Measurements from ENCODE around the gene RBM39. TPM values are rescaled to one million over a fixed set of nuclear protein-coding genes. Genes with fewer than 3 reads are reported as not detected.

Gene RBM39
- total and polyA plus RNA-seq, 2 of the 13 experiments (the other 11 are each of a cell fraction or from before 2014, with no cell fraction given) = 788 to 920 TPM

DNA sequence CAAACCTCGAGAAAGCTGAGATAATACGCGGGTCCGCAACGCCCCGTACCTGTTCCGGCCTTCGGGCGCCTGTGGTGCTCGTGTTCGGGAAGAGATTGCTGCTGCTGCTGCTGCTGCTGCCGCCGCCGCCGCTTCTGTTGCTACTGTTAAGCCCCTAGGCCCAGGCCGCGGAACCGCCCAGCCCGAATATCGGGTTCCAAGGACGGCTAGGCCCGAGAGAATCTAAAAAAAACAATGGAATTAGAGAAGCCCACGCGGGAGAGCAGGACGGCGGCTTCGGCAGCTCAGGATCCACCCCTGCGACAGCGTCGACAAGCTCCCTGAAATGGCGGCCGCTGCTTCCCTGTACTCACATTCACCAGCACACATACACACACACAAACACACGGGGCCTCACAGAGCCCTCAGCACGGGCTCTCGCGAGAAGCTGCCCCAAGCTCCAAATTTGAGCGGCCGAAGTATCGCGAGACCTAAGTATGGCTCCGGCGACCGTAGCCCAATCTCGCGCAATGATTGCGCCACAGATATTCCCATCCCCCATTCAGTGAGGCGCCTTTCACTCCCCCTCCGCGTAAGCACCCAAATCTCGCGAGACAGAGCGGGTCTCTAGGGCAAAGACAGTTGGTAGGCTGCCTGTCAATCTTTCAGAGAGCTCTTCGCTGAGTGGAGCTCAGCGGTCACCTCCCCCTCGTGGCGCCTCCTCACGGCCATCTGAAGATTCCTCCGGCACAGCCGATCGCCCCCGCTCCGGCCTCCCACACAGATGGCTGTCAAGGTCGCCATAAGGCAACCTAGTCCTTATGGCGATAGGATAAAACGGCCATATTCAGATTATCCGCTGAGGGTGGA, at the start of gene RBM39 (continued):
- TF ChIP-seq SMAD1 (CRISPR knock-in tag; IDR thresholded peaks at IDR 0.05; ENCODE audit: borderline replicate concordance, low read depth) (peak; percentile 91; the same call in 1 of the 2 replicates), ELF3 (CRISPR knock-in tag; IDR thresholded peaks at IDR 0.05) (peak; percentile 95), WIZ (CRISPR knock-in tag; IDR thresholded peaks at IDR 0.05) (peak; percentile 25; the same call in 1 of the 2 replicates), XBP1 (CRISPR knock-in tag; IDR thresholded peaks at IDR 0.05) (peak; percentile 97), POGZ (CRISPR knock-in tag; IDR thresholded peaks at IDR 0.05) (peak; percentile 99), ZNF441 (CRISPR knock-in tag; IDR thresholded peaks at IDR 0.05; ENCODE audit: borderline replicate concordance) (peak; percentile 92), ZNF672 (CRISPR knock-in tag; IDR thresholded peaks at IDR 0.05) (no peak), KDM6A (CRISPR knock-in tag; IDR thresholded peaks at IDR 0.05; ENCODE audit: low read depth) (no peak; the same call in 1 of the 2 replicates), ZNF460 (CRISPR knock-in tag; IDR thresholded peaks at IDR 0.05; ENCODE audit: borderline replicate concordance) (peak; percentile 38; the same call in 1 of the 2 replicates), MEIS2 (CRISPR knock-in tag; IDR thresholded peaks at IDR 0.05) (peak; percentile 96), ZNF713 (CRISPR knock-in tag; IDR thresholded peaks at IDR 0.05) (peak; percentile 90; the same call in 1 of the 2 replicates), ZNF557 (CRISPR knock-in tag; IDR thresholded peaks at IDR 0.05) (peak; percentile 100), FOXK2 (IDR thresholded peaks at IDR 0.05) (peak; percentile 97)
- TF ChIP-seq, protein P1, sequence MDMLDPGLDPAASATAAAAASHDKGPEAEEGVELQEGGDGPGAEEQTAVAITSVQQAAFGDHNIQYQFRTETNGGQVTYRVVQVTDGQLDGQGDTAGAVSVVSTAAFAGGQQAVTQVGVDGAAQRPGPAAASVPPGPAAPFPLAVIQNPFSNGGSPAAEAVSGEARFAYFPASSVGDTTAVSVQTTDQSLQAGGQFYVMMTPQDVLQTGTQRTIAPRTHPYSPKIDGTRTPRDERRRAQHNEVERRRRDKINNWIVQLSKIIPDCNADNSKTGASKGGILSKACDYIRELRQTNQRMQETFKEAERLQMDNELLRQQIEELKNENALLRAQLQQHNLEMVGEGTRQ (IDR thresholded peaks at IDR 0.05; ENCODE audit: low read depth, low read length) = no peak; the same call in 1 of the 2 replicates
- TF ChIP-seq, protein P1 (CRISPR knock-in tag; IDR thresholded peaks at IDR 0.05; ENCODE audit: borderline replicate concordance) = peak; percentile 63; the same call in 1 of the 2 replicates
- TF ChIP-seq, protein P2, sequence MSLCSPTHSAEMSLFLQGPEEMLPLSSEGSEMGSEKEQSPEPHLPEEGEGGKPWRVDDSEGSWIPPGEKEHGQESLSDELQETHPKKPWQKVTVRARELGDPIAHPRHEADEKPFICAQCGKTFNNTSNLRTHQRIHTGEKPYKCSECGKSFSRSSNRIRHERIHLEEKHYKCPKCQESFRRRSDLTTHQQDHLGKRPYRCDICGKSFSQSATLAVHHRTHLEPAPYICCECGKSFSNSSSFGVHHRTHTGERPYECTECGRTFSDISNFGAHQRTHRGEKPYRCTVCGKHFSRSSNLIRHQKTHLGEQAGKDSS (CRISPR knock-in tag; IDR thresholded peaks at IDR 0.05; ENCODE audit: borderline replicate concordance, low read depth) = peak; percentile 35
- TF ChIP-seq, protein P3, sequence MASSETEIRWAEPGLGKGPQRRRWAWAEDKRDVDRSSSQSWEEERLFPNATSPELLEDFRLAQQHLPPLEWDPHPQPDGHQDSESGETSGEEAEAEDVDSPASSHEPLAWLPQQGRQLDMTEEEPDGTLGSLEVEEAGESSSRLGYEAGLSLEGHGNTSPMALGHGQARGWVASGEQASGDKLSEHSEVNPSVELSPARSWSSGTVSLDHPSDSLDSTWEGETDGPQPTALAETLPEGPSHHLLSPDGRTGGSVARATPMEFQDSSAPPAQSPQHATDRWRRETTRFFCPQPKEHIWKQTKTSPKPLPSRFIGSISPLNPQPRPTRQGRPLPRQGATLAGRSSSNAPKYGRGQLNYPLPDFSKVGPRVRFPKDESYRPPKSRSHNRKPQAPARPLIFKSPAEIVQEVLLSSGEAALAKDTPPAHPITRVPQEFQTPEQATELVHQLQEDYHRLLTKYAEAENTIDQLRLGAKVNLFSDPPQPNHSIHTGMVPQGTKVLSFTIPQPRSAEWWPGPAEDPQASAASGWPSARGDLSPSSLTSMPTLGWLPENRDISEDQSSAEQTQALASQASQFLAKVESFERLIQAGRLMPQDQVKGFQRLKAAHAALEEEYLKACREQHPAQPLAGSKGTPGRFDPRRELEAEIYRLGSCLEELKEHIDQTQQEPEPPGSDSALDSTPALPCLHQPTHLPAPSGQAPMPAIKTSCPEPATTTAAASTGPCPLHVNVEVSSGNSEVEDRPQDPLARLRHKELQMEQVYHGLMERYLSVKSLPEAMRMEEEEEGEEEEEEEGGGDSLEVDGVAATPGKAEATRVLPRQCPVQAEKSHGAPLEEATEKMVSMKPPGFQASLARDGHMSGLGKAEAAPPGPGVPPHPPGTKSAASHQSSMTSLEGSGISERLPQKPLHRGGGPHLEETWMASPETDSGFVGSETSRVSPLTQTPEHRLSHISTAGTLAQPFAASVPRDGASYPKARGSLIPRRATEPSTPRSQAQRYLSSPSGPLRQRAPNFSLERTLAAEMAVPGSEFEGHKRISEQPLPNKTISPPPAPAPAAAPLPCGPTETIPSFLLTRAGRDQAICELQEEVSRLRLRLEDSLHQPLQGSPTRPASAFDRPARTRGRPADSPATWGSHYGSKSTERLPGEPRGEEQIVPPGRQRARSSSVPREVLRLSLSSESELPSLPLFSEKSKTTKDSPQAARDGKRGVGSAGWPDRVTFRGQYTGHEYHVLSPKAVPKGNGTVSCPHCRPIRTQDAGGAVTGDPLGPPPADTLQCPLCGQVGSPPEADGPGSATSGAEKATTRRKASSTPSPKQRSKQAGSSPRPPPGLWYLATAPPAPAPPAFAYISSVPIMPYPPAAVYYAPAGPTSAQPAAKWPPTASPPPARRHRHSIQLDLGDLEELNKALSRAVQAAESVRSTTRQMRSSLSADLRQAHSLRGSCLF (CRISPR knock-in tag; IDR thresholded peaks at IDR 0.05; ENCODE audit: borderline replicate concordance) = peak; percentile 94
- TF ChIP-seq, protein P4, sequence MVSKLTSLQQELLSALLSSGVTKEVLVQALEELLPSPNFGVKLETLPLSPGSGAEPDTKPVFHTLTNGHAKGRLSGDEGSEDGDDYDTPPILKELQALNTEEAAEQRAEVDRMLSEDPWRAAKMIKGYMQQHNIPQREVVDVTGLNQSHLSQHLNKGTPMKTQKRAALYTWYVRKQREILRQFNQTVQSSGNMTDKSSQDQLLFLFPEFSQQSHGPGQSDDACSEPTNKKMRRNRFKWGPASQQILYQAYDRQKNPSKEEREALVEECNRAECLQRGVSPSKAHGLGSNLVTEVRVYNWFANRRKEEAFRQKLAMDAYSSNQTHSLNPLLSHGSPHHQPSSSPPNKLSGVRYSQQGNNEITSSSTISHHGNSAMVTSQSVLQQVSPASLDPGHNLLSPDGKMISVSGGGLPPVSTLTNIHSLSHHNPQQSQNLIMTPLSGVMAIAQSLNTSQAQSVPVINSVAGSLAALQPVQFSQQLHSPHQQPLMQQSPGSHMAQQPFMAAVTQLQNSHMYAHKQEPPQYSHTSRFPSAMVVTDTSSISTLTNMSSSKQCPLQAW (CRISPR knock-in tag; IDR thresholded peaks at IDR 0.05) = peak; percentile 99
